ENCODE measurements around the gene APELA.
"Not testable (repeated sequence)": the region's sequence is repeated elsewhere in the genome, so short reads cannot be mapped to it uniquely, and the experiment has no call there.

APELA gene, protein sequence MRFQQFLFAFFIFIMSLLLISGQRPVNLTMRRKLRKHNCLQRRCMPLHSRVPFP

DNA sequence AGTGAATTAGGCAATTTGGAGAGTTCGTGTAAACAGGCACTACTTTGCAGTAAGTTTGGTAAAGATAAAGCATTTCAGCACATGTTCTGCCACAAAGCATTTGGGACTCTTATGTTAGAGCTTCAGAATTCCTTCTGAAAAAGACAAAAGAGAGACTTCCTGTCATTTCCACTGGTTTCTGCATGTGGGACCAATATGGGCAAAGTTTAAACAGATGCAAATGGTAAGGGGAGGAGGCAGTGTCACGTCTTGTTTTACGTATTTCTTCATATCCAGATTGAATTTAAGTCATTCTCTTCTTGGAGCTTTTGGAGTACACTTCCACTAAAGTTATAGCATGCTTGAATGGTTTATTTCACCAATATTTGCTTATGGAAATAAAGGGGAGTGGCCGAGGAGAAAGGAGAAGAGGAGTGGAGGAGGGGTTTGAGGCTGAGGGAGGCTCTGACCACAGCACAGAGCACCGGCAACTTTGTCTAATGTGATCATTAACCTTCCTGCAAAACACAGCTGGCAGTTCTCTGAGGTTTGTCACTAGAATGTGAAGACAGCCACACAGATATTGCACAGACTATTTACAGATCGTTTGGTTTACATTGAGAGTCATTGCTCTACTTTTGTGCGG is at the start of gene APELA:
Gene APELA (plus strand): TSS at position 479 of the 625 bp plus-strand sequence. CDS start 154 bp downstream, outside the sequence.
- DNase-seq = no peak

DNA sequence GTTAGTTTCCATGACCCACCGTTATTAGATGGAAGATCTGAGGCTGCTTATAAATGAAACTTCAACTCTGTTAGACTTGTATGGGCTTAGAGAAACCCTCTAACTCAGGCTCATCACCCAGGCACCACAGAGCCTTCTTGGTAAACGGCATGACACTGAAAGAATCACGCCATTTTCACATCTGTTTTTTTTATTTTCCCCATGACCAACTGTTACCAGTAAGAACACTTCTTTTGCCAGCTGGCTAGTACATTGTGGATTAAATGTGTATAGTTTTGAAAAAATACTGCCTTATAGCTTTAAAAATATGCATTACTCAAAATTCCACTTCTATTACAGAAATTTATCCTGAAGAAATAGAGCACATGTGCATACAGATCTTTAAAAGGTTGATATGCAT is 48.0 kb upstream of the APELA start:
- DNase-seq = no peak

DNA sequence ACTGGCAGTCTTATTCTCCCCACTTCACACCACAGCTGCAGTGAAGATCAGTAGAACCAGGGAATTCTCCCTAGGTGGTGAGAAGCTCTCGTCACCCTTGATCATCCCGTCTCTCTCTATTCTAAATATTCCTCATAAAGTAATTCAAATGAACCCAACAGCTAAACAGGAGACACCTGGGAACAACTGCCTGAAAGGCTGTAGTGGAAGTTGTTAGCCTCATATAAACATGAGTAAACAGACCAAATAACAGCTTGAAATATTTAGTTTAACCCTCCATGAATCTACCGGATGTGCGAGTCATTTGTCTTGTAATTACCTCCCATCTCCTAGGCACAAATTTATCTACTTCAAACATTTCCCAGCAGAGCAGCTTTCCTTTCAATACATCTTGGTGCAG is 30.4 kb upstream of the APELA start:
- DNase-seq = no peak

DNA sequence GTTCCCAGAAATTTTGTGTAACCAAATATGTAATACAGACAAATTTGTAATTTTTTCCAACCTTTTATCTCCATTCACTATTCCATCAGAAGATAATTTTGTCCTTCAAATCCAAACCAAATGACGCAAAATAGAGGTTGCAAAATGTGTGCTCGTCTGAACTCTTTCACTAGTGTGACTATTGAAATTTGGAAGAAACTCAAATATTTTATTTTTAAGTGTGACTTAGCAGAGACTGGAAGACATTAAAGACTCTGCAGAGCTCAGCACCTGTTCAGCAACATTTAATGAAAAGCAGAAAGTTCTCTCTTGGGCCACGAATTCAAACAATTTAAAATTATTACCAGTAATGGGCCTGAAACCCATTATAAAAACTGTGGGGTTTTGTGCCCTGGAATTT is 30.0 kb upstream of the APELA start:
- DNase-seq = no peak

DNA sequence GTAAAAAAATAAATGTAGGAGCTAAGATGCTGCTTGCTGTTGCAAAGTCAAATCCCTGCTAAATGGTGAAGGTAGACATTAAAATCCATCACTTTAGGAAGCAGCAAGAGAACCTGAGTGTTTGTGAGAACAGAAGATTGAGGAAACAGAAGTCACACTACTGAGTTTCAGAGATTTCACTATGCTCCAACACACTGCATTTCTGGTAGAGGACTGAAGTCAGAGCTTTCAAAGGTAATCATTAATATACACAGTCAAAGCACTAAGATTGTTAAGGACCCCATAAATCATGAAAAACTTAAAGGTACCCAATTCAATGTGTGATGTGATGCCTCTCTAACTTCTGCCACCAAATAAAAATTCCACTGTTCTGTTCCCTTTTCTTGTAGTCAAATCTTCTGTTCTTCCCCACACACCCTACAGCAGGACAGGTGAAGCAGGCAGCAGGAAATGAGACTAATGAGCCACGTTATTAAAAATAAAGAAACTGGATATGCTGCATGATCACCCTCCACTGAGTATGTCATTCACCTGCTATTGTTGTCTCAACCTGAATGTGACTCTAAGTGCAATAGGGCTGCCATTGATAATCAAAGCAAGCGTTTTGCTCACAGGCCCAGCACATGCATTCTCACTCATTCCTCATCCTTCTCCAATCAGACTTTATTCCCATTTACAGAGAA is 28.9 kb upstream of the APELA start:
- DNase-seq = no peak

DNA sequence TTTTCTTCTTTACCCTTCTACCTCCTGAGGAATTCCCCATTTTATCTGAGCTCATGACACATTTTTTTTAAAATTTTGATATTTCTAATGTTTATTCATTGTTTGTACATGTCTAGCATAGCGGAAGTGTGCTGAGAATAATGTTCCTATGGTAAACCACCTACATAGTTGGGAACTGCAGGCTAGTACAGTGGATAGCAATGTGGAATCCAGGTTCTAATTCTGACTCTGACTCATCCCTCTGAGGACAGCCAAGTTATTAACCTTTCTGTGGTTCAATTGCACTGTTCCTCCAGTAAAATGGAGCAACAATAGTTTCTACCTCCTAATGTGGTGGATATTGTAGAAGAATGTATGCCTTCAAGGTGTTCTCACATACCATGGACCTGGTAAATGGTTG is 20.6 kb upstream of the APELA start:
- no peak for DNase-seq

DNA sequence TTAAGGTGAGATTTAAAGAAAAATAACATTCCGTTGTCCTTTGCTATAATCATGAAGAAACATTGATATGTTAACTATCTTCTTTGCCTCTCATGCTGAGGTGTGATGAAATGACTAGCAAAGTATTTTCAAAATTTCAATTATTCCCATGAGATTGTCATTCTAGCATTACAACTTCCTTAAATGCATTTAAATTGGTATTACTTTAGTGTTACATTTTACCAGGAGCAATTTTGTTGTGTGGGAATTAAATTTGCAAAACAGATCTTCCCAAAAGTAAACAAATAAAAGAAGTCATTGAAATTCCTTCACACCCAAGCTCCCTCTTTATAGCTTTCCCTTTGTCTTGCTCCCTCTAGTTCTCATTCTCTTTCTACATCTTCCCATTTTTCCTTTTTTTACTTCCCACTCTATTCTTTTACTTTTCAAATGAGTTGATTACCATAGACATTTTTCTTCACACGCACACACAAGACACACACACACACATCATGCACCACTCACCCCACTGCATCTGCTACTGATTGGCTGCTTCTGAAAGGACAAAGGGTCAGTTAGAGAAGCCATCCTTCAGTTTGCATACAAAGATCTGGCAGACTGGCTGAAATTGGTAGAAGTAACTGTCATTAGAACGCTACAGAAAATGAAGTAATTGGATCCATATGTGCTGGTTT is 10.0 kb upstream of the APELA start:
- no peak for DNase-seq

DNA sequence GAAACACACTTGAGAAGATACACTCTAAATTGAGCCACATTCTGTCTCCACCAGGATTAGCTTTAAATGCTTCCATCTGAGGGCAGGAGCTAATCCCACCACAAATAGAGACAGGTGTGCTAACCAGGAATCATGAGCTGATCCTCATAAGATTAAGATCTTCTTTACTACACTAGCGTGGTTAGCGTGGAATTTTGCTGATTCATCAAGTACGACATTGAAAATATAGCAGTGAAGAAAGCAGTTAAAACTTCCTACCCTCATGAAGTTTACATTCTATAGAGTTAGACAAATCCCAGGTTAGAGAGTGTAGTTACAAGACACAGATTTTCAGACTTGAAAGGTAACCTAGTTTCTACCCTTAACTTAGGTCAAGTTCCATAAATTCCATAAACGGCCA is 5.3 kb upstream of the APELA start:
- no peak for DNase-seq

DNA sequence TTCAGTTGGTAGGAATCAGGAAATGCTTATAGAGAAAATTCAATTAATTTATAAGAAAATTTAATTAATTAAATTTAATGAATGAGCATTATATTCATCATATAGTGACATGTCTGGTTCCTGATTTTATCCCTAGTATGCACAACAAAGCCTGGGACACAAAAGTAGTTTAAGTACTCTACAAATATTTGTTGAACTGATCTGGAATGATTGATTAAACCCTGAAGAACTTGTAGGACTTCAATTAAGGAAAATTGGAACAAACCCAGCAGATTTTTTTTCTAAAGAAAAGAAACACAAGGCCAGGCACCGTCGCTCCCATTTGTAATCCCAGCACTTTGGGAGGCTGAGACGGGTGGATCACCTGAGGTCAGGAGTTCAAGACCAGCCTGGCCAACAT is 4.5 kb upstream of the APELA start:
- no peak for DNase-seq

DNA sequence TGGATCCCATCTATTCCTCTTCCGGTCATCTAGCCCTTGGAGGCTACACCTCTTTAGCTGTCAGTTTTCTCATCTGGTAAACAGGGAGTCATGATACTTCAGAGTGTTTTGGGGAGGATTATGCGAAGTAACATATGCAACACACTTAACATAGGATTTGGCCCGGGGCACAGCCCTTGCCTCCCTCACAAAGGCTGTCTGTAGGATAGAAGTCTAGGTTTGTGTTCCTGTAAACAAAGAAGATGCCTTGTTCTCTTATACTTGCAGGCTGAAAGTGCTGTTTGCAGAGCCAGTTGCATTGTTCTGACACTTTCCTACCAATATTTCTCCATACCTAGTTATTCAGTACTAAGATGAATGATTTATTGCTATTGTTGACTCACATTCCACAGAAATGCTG is 2.2 kb upstream of the APELA start:
- no peak for DNase-seq

DNA sequence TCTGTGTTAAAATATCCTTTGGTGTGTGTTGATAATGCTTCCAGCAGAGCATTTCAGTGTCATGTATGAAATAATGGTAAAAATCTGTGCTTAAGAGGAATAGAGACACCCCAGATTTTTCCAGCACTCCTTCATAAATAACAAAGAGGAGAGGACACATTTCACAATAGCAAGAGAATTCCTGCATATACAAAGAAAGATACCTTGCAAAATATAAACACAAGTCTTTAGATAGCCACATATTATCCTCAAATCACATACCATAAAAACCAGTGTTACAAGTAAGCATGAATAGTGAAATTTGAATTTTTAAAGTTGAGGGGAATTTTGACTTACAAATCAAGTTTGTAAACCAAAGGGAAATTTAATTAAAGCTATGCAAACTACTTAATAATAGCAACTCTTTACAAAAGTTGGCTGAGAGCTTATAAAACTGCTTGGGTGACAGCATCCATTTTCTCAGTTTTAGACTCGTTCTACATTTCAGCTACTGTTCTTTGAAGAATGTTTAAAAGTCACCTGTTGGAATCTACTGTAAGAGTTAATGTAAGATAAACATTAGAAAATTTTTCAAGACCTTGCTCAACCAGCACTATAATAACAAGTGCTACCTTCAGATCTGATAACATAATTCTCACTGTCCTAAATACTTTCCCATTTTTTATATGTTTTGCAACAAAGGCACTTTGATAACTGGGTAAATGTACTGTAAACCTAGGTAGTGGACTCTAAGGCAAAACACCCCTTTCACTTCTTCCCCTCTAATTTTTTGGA is 3.7 kb downstream of the APELA start:
- DNase-seq = no peak

DNA sequence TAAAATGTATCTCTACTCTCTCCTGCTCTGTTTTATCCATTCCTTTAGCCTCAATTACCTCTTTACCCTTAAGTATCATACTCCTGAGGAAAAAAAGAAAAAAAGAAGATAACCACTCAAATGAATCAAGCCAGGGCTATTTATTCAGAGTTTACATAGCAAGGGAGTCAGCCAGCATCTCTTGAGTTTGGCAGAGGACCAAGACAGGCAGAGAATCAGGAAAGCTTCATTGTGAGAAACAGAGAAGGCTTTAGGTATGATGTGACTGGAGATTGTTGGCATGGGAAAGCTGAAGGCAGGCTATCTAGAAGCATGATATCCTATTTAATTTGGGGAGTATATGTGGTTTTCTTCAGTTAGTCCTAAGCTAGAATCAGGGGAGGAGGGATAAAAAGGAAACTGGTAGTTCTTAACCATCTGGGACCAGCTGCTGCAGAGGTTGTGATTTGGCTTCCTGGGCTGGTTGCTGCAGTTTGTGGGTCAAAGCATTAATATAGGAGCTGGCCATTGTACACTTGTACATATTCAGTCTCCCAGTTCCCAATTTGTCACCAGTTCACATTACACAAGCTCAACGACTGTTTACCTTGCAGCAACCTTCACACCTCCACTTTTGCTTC is 11.2 kb downstream of the APELA start:
- no peak for DNase-seq

DNA sequence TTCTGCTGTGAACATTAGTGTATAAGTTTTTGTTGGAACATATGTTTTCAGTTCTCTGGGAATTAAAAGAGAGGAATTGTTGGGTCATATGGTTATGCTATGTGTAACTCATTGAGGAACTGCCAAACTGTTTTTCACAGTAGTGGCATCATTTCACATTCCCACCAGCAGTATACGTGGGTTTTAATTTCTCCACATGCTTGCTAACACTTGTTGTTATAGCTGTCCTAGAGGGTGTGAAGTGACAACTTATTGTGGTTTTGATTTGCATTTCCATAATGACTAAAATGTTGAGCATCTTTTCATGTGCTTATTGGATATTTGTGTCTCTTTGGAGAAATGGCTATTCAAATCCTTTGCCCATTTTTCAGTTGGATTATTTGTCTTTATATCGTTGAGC is 13.7 kb downstream of the APELA start:
- DNase-seq = no peak

DNA sequence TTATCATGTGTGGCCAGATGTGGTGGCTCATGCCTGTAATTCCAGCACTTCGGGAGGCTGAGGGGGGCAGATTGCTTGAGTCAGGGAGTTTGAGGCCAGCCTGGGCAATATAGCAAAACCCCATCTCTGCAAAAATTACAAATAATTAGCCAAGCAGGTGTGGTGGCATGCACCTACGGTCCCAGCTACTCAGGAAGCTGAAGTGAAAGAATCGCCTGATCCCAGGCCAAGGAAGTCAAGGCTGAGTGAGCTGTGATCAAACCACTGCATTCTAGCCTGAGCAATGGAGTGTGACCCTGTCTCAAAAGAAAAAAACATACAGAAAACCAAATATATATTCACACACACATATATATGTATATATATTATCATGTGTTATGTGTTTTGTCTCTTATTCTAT is 15.0 kb downstream of the APELA start:
- no peak for DNase-seq

DNA sequence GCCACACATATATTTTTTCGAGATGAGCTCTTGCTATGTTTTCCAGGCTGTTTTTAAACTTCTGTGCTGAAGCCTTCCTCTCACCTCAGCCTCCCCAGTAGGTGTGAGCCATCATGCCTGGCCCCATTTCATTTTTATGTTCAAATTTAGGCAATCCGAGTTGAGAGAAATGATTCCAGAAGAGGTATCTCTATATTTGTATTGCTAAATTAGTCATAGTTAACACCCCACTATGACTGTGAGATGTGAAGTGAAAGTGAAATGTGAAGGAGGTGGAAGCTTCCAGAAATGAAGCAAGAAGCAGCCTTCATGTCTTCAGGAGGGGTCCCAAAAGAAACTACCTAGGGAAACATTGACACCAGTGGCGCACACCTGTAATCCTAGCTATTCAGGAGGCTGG is 17.7 kb downstream of the APELA start:
- no peak for DNase-seq

DNA sequence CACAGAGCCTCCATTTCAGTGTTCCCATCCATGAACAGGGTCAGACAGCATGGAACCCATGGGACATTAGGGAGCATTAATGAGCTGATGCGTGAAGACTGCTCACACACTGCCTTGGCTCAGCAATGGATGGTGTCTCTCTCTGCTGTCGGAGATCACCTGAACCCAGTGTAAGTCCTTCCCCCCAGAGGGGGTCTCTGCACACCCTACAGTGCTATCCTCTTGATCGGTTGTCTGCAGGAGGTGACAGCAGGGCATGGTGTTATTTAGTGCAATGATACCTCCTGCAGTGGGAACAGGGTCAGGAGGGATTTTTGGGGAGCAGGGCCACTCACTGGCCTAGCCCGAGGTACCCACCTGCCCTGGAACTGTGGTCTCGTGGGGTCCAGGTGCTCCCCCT is 25.6 kb downstream of the APELA start:
- no peak for DNase-seq

DNA sequence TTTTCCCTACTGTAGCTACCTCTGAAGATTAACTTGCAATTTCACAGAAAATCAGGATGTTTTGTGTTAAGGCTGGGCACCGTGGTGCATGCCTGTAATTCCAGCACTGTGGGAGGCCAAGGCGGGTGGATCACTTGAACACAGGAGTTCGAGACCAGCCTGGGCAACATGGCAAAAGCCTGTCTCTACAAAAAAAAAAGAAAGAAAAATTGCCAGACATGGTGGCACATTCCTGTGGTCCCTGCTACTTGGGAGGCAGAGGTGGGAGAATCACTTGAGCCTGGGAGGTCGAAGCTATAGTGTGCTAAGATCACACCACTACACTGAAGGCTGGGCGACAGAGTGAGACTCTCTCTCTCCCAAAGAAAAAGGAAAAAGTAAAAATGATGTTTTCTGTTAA is 27.4 kb downstream of the APELA start:
- DNase-seq = no peak

DNA sequence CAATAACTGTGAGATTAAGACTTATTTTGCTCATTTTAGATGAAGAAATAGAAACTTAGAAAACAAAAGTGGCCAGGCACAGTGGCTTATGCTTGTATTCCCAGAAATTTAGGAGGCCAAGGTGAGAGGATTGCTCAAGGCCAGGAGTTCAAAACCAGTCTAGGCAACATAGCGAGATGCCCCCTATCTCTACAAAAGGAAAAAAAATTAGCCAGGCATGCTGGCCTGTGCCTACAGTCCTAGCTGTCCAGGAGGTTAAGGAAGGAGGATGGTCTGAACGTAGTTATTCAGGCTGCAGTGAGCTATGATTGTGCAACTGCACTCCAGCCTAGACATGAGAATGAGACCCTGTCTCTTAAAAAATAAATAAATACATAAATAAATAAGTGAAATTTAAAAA is 28.0 kb downstream of the APELA start:
- DNase-seq = no peak

DNA sequence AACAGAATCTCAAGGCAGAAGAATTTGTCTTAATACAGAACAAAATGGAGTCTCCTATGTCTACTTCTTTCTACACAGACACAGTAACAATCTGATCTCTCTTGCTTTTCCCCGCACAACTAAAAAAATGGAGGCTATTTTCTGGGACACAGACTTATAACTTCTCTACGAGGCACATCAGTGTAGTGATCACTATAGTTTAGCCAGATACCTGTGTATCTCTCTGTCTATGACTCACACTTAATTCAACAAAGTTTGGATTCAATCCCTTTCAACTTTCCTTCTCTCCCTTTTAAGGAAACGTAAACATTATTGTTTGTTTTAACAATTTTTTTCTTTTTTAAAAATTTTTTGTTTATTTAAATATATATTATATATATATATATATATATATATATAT is 29.4 kb downstream of the APELA start:
- no peak for DNase-seq

DNA sequence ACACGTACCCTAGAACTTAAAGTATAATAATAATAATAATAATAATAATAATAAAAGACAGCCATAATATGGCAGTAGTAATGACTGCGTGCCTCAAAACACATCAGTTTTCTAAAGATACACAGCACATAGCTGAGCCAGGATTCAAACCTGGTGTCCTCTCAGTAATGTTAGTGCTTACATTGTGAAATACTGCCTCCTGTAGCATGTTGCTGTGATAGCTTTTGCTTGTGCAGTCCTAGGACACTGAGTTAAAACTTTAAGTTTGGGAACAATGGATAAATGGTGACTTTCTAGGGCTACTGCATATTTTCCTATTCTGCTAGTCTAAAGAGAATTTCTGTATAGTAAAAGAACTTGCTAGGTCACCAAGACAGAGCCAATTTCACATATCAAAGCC is 36.5 kb downstream of the APELA start:
- not testable (repeated sequence) for DNase-seq

DNA sequence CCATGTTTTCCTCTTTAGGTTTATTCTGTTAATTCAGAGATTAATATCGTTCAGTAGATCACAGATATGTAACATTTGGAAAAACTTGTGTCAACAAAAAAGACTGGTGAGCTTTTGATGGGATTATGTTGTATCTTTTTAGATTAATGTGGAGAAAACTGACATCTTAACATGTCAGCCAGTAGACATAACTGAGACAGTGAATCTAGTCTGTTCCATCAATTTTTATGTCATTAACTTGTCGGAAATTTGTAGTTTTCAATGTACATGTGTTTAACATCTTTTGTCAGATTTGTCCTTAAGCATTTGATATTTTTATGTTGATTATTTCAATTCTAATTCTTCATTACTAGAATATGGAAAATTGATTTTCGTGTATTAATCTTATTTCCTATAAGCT is 42.0 kb downstream of the APELA start:
- no peak for DNase-seq

DNA sequence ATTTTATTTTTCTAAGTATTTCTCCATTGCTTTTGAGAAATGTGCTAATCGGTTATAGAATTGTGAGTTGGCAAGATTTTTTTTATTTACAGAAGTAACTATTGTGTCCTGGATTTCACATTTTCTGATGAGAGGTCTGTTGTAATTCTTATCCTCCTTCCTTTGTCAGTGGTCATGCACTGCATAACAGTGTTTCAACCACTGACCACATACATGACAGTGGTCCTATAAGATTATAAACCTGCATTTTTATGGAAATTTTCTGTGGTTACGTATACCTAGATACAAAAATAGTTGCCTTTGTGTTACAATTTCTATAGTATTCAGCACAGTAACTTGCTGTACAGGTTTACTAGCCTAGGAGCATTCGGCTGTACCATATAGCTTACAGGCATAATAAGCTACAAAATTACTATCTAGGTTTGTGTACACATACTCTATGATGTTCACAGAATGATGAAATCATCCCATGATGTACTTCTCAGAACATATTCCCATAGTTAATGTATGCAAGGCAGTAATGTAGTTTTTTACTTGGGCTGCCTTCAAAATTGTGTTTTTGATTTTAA is 47.8 kb downstream of the APELA start:
- DNase-seq = no peak

DNA sequence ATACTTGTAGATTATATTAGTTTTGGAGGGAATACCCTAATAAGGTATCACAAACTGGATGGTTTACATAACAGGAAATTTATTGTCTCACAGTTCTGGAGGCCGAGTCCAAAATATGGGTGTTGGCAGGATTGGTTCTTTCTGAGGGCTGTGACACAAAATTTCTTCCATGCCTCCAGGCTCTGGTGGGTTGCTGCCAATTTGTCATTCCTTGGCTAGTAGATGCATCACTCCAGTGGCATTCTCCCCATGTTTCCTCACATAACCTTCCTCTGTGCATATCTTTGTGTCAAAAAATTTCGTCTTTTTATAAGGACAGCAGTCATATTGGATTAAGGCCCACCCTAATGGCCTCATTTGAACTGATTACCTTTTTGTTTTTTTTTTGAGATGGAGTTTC is 49.3 kb downstream of the APELA start:
- DNase-seq = no peak

Data from activated CD4-positive, alpha-beta T cell treated with anti-CD3 and anti-CD28 coated beads, Interleukin-2, Interleukin-6, amounts not matched to agents 100 ng/mL and 50 ng/mL, durations not matched to agents 16 hours and 8 hours (primary cell).